ENCODE measurements around the gene RTCB.

The RTCB gene

DNA sequence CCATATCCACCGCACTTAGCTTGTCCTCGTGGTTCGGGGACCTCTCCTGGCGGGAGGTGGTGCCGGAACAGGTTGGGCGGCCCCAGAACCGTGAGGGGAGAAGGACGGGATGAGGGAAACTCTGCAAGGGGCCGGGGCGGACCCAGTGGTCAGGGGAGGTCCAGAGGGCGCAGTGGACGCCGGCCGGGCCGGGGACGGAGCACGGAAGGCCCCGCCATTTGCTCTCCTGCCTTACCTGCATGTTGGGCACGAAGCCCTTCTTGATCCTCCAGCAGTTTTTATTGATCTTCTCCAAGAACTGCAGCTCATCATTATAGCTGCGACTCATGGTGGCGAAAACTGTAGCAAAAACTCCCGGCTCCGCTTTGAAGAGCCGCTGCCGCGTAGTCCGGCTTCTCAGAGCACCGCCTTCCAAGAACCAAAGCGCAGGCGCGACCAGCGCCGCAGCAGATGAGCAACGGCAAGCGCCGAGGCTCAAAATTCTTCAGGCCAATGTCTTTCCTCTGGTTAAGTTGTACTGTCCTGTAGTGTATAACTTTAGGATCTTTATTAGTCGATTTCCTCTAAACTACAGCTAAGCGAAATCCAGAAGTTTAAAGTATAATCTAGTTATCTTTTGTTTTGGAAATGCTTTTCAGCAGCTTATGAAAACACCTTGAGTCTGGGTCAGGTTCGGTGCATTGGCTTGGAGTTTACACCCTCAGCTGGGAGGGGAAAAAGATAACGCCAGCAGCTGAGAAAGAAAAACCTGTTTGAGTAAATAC lies at the start of gene RTCB:
Gene RTCB, minus strand, starts transcription at position 419 of the 764 bp plus-strand sequence. Its CDS starts 91 bp downstream, at position 328.
- peak; percentile 98 for DNase-seq

DNA sequence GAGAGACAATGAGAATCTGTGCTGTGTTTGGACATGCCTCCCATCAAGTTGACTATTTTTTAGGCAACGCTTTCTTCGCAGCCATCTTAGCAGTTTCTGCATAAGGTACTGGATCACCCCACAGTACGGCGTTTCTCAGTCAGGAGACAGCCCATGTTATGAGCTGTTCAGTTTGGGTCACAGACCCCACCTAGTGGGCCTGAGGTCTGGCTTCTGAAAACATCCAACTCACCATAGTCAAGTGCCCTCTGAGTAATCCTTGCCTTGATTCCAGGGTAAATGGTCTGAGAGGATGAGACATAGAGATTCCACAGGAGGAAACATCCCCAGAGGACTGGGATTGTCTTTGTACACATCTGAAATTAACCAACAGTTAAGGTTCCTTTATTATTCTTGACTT lies 45.0 kb upstream of the RTCB start:
- DNase-seq: no peak

DNA sequence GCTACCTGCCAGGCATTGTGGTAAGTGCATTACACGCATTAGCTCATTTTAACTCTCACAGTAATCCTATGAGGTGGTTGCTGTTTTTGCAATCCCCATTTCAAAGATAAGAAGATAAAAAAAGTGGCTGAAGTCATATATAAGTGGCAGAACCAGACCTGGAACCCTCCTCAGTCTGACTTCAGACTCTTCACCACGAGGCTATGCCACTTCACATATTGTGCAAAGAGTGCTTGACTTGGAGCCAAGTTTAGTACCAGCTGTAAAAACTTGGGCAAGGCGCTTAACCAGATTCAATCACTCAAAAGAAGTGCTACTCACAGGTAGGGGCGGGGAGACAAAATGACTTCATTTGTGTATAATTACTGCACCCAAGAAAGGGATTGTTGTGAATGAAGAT lies 36.9 kb upstream of the RTCB start:
- no peak for DNase-seq

DNA sequence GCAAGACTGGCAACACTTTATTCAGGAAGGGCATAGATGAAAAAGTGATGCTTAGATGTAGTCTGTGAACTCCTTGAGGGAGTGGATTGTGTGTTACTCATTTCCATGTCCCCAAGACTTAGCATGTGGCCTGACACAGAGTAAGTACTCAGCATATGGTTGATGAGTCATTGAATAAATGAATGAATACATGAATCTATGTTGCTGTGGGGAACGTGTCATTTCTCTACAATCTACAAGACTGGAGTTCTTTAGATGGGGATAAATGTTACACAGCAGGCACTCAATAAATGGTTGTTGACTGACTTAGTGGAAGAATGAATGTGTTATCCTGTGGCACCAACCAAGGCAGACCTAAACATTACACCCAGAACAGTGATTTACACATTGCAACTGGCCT lies 34.3 kb upstream of the RTCB start:
- no peak for DNase-seq

DNA sequence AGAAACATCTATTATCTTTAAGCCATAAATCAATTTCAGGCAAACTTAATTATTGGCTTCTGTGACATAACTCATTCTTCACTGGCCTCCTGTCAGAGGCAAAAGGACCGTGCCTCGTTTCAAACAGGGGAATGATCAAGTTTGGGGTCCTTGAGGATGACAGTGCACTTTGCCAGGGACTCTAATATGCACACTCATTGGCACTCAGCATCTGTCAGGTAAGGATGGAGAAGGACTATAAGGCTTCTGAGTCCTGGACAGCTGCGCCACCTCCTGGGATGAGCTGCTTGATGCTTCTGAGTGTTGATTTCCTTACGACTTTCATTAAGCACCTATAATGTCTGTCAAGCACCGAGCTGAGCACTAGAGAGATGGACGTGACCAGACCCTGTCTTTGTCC lies 32.0 kb upstream of the RTCB start:
- DNase-seq: no peak

DNA sequence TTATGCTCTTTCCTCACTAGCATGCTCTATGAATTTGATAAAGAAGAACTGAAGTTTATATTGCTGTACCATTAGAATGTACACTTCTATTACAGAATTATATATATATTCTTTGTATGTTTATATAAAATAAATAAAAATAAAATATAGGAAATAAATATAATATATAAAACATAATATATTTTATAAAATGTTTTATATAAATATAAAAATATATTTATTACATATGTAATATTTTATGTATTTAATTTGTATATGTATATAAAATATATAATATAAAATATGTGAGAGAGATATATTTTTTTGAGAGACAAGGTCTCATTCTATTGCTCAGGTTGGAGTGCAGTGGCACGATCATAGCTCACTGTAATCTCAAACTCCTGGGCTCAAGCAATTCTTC lies 18.3 kb upstream of the RTCB start:
- no peak for DNase-seq

DNA sequence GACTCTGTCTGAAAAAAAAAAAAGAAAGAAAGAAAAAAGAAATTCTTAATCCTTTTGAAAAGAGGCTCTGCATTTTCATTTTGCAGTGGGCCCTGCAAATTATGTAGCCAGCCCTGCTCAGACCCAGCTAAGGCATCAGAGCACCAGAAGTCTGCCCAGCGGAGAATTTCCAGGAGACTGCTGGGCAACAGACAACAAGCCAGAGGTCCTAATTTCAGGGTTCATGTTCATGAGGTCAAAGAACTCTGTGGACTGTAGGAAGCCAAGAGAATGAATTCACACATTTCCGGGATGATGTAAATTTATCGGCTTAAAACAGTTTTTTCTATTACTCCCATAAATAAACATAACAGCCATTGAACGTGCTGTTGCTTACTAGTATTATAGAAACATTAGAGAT lies 14.8 kb upstream of the RTCB start:
- DNase-seq: no peak

DNA sequence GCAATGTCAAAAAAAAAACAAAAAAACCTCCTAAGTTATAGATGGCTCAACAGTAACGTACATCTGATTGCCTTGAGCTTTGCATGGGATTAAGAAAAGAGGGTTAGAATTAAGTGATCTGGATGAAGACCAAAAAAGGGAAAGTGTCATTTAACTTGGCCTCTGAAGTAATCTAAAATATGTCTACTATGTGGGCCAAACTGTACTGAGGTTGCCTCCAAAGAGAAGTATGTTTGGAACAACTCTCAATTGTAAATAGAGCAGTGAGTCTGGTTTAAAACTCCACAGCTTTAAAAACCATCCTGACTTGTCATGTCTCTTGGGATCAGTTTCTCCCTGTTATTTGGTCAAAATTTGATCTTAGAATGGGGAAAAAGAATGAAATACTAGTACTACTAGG lies 11.6 kb upstream of the RTCB start:
- DNase-seq: no peak

DNA sequence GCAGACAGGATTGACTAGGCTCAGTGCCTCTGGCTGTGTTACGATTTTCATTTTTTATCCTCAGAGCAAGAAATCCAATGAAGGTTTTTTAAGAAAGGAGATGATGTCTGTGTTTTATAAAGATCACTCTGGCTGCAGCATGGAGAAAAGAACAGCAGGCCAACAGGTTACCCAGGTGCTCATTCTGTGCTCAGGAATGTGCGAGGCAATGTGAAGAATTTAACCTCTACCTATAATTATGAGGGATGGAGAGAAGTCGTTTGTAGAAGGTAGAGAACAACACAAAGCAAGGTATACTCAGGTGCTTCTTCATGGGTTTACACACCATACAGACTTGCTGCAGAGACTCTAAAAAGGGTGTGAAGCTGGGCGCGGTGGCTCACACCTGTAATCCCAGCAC lies 10.0 kb upstream of the RTCB start:
- no peak for DNase-seq

DNA sequence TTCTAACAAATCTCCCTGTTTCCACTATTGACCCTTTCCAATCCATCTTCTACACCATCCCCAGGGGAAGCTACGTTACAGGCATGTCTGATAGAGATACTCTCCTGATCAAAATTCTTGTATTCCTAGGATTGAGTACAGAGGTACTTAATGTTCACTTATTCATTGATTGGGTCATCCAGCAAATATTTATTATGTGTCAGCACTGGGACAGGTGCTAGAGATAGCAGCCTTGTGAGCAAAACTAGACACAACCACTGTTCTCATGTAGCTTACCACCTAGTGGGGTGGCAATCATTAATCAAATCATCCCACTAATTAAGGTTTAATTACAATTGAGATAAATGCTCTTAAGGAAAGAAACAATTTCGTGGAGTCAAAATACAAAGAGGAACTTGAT lies 9.4 kb upstream of the RTCB start:
- no peak for DNase-seq

DNA sequence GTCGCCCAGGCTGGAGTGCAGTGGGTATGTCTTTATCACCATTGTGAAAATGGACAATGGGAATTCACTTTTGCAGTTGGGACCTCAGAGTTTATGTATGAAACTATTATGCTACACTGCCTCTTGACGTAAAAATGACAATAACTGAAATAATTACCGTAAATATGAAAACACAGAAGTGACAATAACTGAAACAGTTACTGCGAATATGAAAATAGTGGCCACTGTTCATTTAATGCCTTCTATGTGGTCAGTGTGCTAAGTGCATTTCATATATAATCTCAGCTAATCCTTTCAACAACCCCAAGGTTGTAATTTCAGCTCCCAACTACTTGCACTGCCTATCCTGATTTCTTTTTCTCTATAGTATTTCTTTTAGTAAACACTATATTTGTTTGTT lies 5.9 kb upstream of the RTCB start:
- DNase-seq: no peak

DNA sequence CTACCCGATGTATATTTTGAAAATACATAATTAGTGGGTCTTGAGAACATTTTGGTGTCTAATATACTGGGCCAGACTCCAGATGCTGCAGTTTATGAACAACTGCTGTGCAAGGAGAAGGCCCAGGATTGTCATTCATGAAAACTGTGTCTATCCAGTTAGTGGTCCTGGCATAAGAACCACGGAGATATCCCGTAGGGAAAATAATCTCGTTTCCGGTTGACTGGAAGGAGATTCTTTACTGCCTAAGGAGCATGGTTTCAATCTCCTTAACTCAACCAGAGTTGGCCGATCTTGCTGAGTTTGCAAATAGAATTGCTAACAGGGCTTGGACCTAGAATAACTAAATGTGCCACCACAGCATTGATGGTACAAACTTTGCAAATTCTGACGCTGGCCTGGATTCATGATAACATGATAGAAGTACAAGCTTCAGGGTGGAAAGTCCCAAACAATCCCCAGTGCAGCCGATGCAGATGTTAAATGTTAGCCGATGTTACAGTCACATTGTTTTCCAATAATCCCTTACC lies 4.6 kb upstream of the RTCB start:
- DNase-seq: no peak

DNA sequence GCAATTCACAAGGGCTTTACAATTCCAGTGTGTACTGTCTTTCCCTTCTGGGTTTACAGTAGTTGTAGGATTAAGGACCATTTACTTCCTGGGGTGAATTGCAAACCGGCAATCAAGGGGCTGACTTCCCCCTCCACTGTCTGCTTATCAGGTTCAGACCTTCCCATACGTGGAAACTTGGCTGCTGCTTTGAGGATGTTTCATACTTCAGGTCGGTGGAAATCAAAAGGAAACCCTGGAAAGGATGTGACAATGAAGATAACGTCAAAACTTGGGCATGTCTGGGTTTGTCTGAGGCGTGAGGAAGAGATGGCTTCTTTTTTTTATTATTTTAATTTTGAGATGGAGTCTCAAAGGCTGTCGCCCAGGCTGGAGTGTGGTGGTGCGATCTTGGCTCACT lies 2.1 kb upstream of the RTCB start:
- DNase-seq: no peak

DNA sequence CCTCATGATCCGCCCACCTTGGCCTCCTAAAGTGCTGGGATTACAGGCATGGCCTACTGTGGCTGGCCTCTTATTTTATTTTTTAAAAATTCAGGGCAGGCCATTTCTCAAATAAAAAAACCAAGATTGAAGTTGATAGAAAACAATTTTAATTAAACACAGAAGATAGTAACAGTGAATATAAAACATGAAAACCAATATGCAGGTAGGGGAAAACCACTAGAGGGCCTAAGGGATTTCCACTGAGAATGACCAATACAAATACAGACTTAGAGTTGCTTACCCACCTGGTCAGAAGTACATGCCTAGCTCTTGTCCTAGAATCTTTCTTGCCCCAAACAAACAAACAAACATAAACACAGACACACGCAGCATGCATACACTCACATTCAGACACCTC lies 1.7 kb upstream of the RTCB start:
- DNase-seq: no peak

DNA sequence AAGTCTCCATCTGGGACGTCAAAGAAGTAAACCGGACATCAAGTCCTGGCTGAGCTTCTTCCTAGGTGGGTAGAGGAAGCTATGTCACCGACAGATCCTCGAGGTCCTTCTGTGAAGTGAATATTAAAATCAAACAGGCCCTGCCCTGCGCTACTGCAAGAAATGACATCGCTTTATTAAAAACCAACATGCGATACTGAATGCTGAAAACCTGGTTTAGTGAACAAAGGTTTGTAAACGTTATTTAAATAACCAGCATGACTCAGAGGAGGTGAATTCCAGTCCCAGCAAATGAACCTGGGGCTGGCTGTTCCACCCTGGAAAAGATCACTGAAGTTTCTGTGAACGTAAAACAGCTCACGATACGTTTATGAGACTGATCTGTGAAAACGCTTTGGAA lies 645 bp downstream of the RTCB start:
- DNase-seq: no peak

DNA sequence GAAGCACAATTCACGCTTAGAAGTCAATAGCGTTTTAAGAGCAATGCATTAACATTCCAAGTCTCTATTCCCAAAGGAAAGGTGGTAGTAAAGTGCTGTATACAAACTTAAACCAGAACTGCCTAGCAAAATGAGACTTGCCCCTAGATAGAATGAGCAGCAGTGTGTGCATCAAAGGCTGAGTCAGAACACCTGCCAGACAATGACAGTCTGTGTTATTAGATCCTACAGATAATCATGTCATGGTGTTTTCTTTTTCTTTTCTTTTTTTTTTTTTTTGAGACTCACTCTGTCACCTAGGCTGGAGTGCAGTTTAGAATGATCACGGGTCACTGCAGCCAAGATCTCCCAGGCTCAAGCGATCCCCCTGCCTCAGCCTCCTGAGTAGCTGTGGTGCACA lies 1.6 kb downstream of the RTCB start:
- DNase-seq: no peak

DNA sequence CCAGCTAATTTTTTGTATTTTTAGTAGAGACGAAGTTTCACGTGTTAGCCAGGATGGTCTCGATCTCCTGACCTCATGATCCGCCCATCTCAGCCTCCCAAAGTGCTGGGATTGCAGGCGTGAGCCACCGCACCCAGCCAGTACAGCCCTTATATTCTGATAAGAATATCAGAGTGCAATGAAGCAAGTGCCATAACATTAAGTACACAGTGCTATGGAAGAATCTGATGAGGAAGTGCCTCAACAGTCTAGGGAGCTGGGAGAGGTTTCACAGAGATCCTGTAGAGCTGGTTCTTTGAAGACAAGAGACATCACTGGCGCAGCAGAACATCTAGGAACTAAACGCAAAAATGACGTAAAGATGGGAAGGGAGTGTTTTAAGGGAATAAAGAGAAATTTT lies 2.1 kb downstream of the RTCB start:
- no peak for DNase-seq

DNA sequence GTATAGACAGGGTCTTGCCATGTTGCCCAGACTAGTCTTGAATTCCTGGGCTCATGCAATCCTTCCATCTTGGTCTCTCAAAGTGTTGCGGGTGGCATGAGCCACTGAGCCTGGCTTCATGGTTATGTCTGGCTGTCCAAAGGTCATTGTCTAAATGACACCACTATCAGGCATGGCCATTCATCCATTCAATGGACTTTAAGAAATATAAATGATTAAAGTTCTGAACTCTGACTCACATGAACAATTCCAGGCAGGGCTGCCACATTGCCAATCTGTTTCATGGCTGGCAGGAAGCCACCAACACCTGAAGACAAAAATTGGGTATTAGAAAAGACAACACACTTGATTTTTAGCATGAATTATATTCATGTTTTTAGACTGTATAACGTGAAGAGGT lies 4.1 kb downstream of the RTCB start:
- no peak for DNase-seq

DNA sequence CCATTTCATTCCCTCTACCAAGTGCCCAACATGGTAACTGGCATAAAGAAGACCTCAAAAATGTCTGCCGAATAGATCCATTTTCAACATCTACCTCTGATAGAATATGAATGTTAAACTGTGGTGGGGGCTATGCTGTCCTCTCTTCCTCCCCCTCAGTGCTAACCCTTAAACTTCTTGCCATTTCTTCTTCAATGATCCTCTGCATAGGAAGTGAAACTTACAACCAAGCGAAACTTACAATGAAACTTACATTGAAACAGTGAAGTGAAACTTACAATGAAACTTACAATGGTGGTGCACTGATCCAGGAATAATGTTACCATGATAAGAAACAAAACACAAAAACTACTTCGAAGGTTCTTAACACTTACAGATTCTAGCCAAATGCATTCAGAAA lies 4.7 kb downstream of the RTCB start:
- DNase-seq: no peak

DNA sequence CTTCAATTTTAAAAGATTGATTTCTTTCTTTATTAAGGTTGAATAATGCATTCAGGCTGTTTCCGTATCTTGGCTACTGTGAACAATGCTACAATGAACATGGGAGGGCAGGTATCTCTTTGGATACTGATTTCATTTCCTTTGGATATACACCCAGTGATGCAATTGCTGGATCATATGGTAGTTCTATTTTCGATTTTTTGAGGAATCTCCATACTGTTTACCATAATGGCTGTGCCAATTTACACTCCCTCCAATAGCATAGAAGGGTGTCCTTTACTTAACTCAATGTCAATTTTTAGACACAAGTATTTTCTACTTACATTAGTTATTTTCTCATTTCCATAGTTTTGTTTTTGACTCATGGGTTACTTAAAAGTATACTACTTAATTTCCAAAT lies 8.0 kb downstream of the RTCB start:
- no peak for DNase-seq

DNA sequence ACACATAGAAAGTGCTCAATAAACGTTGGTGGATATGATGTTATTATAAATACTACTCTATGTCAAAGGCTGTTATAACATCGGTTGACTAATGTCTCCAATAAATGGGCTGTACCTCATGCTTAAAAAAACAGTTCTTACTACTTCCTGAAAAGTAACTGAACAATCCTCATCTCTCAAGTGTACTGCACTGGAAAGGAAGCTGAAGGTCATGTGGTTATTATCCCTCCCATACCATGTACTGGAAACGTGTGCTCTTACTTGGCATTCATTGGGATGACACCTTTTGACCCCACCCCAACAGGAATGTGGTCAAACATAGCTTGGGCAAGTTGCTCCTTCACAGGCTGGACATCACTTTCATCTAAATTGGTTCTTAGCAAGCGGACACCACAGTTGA lies 10.6 kb downstream of the RTCB start:
- no peak for DNase-seq

DNA sequence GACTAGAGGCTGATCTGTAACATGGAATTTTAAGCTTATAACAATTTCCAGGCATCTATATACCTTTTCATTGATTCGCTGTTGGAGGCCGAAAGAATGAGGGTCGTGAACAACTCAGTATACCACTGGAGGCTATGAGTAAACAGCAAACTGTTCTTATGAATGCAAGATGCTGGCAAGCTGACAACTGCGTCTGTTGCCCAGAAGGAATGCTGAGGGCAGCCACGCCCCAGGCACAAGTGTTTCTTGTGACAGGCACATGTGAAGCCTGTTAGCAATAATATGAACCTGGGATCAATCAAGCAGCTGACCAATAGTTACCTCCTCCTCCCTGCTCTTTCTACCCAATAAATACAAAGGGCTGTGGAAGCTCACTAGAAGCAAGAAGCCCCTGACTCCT lies 15.3 kb downstream of the RTCB start:
- no peak for DNase-seq

DNA sequence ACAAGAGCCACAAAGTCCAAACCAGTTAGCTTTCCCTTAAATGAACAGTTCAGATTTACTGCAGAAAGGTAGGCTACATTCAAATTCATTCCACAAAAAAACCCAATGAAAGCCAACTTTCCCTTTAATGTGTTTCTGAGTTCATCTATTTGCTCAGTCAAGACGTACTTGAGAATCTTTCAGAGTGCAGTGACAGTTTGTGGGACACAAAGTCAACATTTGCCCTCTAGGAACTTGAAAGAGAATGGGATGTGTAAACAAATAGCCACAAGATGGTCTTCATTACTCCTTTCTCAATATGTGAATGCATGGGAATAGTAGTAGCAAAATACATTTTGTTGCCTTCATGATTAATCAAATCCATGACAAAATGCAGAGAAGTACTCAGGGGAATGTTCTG lies 15.8 kb downstream of the RTCB start:
- no peak for DNase-seq

DNA sequence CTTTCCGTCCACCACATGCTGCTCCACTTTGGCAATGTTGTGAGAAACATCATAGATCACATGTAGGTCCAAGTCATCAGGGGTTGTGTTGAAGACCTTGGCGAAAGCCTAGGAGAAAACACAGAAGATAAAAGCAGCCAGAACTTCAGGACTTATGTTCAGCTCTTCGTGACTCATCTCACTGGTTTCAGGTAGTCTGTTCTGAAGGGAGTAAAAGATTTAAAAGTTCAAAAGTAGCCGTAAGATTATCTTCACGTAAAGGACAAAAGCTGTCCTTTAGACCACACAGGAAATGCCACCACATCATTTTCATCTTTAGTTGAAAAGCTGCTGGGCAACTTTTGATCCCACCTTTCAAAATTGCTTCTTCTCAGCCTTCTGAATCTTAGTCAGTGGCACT lies 16.9 kb downstream of the RTCB start:
- no peak for DNase-seq

DNA sequence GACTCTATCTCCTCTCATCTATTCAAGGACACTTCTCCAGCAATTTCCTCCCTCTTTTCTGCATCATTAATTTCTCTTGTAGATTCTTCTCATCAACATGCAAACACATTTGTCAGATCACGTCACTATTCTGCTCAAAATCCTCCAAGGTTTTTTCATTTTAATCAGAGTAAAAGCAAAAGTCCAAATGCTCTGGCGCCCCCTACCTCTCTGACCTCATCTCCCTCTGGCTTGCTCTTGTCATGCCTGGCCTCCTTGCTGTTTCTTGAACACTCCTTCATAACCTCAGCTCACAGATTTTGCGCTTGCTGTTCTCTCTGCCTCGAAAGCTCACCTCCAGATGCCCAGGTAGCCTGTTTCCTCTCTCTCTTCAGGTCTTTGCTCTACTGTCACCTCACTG lies 22.4 kb downstream of the RTCB start:
- DNase-seq: no peak

All from activated CD8-positive, alpha-beta memory T cell treated with anti-CD3 and anti-CD28 coated beads for 24 hours (primary cell).